Progenitor cell of endocrine pancreas (in vitro differentiated cells): Measurements from ENCODE around the gene SPRYD7. TPM values are rescaled to one million over a fixed set of nuclear protein-coding genes. Genes with fewer than 3 reads are reported as not detected.
"Not testable (repeated sequence)": the region's sequence is repeated elsewhere in the genome, so short reads cannot be mapped to it uniquely, and the experiment has no call there.

Experiments
- DNase-seq: peaks from one replicate; pipeline ENCODE4 v3.0.0; 2021; ENCODE audit warnings: low spot score; ENCODE audit not compliant: unreplicated experiment
- H3K27ac Mint-ChIP-seq: 2 replicates; pipeline ENCODE4 v1.8.0; 2021; ENCODE audit warnings: mild to moderate bottlenecking, moderate library complexity, mixed read lengths
- H3K27me3 Mint-ChIP-seq: 2 replicates; pipeline ENCODE4 v1.8.0; 2021; ENCODE audit warnings: mixed read lengths
- H3K36me3 Mint-ChIP-seq: 2 replicates; pipeline ENCODE4 v1.8.0; 2022; ENCODE audit warnings: mixed read lengths; ENCODE audit not compliant: insufficient read depth
- H3K4me1 Mint-ChIP-seq: 2 replicates; pipeline ENCODE4 v1.8.0; 2021; ENCODE audit warnings: low read depth, mixed read lengths
- H3K4me3 Mint-ChIP-seq: 2 replicates; pipeline ENCODE4 v1.8.0; 2021; ENCODE audit warnings: low read depth, mild to moderate bottlenecking, moderate library complexity, mixed read lengths
- H3K9me3 Mint-ChIP-seq: 2 replicates; pipeline ENCODE4 v1.8.0; 2021; ENCODE audit warnings: low read depth, mixed read lengths
- total RNA-seq: library from RNA; stranded (reverse); gene quantifications from 2 replicates; pipeline ENCODE4 v1.2.1, GENCODE V29; 2021
- TF ChIP-seq, protein P1 (sequence below): fragments of 200-600 bp; sonication (generic); IDR thresholded peaks from one replicate; pipeline ENCODE4 v1.5.0; 2021; ENCODE audit warnings: antibody characterized with exemption, mild to moderate bottlenecking; ENCODE audit not compliant: unreplicated experiment

SPRYD7 gene
- total RNA-seq, 1 donor from 2014 or later: 3.1 TPM

DNA sequence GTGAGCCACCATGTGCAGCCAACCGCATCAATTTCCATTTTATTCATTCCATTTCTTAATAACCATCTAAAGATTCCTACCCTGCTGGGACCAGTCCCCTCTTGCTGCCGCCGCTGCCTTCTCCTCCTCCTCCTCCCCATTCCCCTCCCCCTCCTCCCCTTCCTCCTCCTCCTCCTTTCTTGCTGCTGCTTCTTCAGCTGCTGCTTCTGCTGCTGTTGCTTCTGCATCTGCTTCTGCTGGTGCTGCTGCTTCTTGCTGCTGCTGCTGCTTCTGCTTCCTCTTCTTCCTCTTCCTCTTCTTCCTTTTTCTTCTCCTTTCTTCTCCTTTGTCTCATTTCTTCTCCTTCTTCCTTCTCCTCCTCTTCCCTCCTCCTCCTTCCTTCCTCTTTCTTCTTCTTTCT is 20.0 kb upstream of the SPRYD7 start:
- TF ChIP-seq, protein P1, sequence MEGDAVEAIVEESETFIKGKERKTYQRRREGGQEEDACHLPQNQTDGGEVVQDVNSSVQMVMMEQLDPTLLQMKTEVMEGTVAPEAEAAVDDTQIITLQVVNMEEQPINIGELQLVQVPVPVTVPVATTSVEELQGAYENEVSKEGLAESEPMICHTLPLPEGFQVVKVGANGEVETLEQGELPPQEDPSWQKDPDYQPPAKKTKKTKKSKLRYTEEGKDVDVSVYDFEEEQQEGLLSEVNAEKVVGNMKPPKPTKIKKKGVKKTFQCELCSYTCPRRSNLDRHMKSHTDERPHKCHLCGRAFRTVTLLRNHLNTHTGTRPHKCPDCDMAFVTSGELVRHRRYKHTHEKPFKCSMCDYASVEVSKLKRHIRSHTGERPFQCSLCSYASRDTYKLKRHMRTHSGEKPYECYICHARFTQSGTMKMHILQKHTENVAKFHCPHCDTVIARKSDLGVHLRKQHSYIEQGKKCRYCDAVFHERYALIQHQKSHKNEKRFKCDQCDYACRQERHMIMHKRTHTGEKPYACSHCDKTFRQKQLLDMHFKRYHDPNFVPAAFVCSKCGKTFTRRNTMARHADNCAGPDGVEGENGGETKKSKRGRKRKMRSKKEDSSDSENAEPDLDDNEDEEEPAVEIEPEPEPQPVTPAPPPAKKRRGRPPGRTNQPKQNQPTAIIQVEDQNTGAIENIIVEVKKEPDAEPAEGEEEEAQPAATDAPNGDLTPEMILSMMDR: no peak
- peaks cover 4% of the 10 kb centered on the region for H3K36me3 Mint-ChIP-seq
- peaks cover 11% of the 10 kb centered on the region for H3K9me3 Mint-ChIP-seq
- H3K4me3 Mint-ChIP-seq: no peak overlapping the region
- no peak for DNase-seq
- H3K27ac Mint-ChIP-seq: no peak overlapping the region
- peaks cover 8% of the 10 kb centered on the region for H3K27me3 Mint-ChIP-seq
- H3K4me1 Mint-ChIP-seq: peaks cover 2% of the 10 kb centered on the region

DNA sequence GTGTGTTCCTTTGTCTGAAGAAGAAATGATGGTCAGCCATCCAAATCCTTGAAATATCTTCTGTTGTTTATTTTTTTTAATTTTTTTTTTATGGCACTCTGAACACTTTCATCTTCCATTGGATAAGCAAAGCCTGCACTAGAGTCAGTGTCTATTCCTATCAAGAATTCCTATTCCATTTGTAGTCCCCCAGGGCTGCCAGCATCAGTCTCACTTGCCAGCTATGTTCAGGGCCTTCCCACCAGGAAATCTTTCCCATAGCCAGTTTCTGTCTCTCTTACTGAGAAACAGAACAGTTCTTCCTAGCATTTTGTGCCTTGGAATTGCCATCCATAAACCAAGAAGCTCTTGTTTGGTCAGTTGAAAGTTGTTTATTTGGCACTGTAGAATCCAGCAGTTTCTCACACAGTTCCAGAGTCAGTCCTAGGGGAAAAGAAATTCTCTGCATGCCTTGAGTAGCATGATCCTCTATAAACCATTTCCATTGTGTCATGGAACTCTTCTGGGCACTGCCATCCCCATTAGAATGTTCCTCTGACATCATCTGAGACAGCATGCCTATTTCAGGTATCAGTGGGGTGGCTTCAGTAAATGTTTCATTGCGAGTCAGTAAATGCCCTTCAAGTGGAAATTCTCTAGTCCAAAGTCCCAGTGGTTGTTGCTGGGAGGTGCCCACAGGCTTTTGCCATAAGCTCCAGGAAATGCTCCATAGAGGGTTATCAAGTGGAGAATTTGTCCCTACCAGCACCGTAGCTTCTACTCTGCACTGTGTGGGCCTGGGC is 18.7 kb upstream of the SPRYD7 start:
- no peak overlapping the region for H3K27ac Mint-ChIP-seq
- H3K4me3 Mint-ChIP-seq: no peak overlapping the region
- H3K9me3 Mint-ChIP-seq: peaks cover 7% of the 10 kb centered on the region
- H3K4me1 Mint-ChIP-seq: peaks cover 2% of the 10 kb centered on the region
- H3K27me3 Mint-ChIP-seq: peaks cover 8% of the 10 kb centered on the region
- H3K36me3 Mint-ChIP-seq: no peaks in the 10 kb centered on the region
- TF ChIP-seq, protein P1: no peak
- DNase-seq: no peak

DNA sequence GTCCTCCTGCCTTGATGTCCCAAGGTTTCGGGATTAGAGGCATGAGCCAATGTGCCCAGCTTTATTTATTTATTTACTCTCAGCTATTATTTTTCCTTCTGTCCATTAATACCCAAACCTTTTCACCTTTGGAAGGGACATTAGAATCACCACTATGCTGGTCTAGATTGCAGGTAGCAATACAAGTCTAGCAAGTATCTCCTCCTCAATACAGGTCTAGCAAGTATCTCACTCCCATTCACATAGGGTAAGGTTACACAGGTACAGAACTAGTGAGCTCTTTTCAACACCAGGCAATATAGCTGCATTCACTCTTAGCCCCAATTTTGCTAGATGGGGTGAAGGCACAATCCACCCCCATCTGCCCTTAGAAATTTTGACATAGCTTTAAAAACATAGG is 17.4 kb upstream of the SPRYD7 start:
- Mint-ChIP-seq H3K9me3 (no peaks in the 10 kb centered on the region), H3K4me3 (no peak overlapping the region), H3K36me3 (no peaks in the 10 kb centered on the region), H3K4me1 (peaks cover 5% of the 10 kb centered on the region), H3K27ac (no peak overlapping the region), H3K27me3 (peaks cover 8% of the 10 kb centered on the region)
- no peak for DNase-seq
- TF ChIP-seq, protein P1: no peak

DNA sequence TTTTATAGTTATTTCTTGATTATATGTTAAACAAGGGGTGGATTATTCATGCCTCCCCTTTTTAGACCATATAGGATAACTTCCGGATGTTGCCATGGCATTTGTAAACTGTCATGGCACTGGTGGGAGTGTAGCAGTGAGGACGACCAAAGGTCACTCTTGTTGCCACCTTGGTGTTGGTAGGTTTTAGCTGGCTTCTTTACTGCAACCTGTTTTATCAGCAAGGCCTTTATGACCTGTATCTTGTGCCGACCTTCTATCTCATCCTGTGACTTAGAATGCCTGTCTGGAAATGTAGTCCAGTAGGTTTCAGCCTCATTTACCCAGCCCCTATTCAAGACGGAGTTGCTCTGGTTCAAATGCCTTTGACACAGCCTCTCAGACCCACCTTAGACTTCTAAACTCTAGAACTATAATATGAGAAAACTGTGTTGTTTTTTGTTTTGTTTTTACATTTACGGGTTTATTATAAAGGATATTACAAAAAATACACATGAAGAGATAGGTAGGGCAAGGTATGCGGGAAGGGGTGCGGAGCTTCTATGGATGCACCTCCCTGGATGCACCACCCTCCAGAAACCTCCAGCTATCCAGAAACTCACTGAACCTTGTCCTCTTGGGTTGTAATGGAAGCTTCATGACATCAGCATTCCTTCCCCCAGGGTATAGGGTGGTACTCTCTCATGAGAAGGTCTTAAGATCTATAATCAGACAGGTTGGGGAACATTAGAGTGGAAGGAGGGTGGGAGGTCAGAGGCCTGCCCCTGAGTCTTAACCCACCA is 15.8 kb upstream of the SPRYD7 start:
- Mint-ChIP-seq H3K9me3 (no peaks in the 10 kb centered on the region), H3K27me3 (peaks cover 5% of the 10 kb centered on the region), H3K4me1 (peaks cover 5% of the 10 kb centered on the region), H3K4me3 (no peak overlapping the region), H3K27ac (no peak overlapping the region), H3K36me3 (no peaks in the 10 kb centered on the region)
- DNase-seq: no peak
- TF ChIP-seq, protein P1: no peak

DNA sequence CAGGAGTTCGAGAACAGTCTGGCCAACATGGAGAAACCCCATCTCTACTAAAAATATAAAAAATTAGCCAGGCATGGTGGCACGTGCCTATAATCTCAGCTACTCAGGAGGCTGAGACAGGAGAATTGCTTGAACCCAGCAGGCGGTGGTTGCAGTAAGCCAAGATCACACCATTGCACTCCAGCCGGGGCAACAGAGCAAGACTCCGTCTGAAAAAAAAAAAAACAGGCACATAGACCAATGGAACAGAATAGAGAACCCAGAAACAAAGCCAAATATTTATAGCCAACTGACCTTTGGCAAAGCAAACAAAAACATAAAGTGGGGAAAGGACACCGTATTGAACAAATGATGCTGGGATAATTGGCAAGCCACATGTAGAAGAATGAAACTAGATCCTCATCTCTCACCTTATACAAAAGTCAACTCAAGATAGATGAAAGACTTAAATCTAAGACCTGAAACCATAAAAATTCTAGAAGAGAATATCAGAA is 12.7 kb upstream of the SPRYD7 start:
- not testable (repeated sequence) for H3K4me1 Mint-ChIP-seq, H3K9me3 Mint-ChIP-seq, H3K27me3 Mint-ChIP-seq

More for the DNA sequence above, 12.7 kb upstream of the SPRYD7 start:
- H3K4me3 Mint-ChIP-seq, DNase-seq, H3K27ac Mint-ChIP-seq, H3K36me3 Mint-ChIP-seq: not testable (repeated sequence)
